HepG2 (cell line): ENCODE data around the gene SCRT2. TPM values are rescaled to one million over a fixed set of nuclear protein-coding genes. Genes with fewer than 3 reads are reported as not detected.
A peak's percentile ranks its signal among the peaks of the same experiment; 100 is the strongest.

Experiments used
- BRD4 ChIP-seq: sonication (generic); formaldehyde crosslinking; IDR thresholded peaks from 2 replicates; pipeline ENCODE4 v1.4.0; 2020; ENCODE audit warnings: missing genetic modification reagents
- CSRNP2 ChIP-seq: sonication (generic); formaldehyde crosslinking; conservative IDR thresholded peaks from 2 replicates; pipeline ENCODE4 v1.8.0; 2022; ENCODE audit warnings: low read depth, missing genetic modification reagents
- HOXA3 ChIP-seq: sonication (generic); formaldehyde crosslinking; IDR thresholded peaks from 2 replicates; pipeline ENCODE4 v1.5.0; 2020; ENCODE audit warnings: missing genetic modification reagents
- HOXD1 ChIP-seq: sonication (generic); formaldehyde crosslinking; IDR thresholded peaks from 2 replicates; pipeline ENCODE4 v1.5.0; 2020; ENCODE audit warnings: missing genetic modification reagents
- ISL2 ChIP-seq: sonication (generic); formaldehyde crosslinking; IDR thresholded peaks from 2 replicates; pipeline ENCODE4 v1.5.0; 2020; ENCODE audit warnings: missing genetic modification reagents
- KLF6 ChIP-seq: IDR thresholded peaks from 2 replicates; pipeline ENCODE4 v1.8.0; 2016; ENCODE audit warnings: missing biosample characterization, missing genetic modification reagents
- ZNF343 ChIP-seq: sonication (generic); formaldehyde crosslinking; IDR thresholded peaks from 2 replicates; pipeline ENCODE4 v1.4.0; 2020; ENCODE audit warnings: mild to moderate bottlenecking, missing genetic modification reagents
- ZNF468 ChIP-seq: sonication (generic); formaldehyde crosslinking; IDR thresholded peaks from 2 replicates; pipeline ENCODE4 v1.8.0; 2022; ENCODE audit warnings: mild to moderate bottlenecking, moderate library complexity, missing genetic modification reagents
- ZNF501 ChIP-seq: sonication (generic); formaldehyde crosslinking; IDR thresholded peaks from 2 replicates; pipeline ENCODE4 v1.5.1; 2020; ENCODE audit warnings: mild to moderate bottlenecking, moderate library complexity, missing genetic modification reagents
- ZNF850 ChIP-seq: sonication (generic); formaldehyde crosslinking; conservative IDR thresholded peaks from 2 replicates; pipeline ENCODE4 v1.9.0; 2021; ENCODE audit warnings: mild to moderate bottlenecking, missing genetic modification reagents
- polyA plus RNA-seq, 8 experiments: library from polyadenylated mRNA; depleted of rRNA in 3 of 8; stranded (reverse) in 7 of 8; unstranded in 1 of 8; fragments of >200 nt; fragmentation: Illumina TruSeq in 4 of 8; extraction: Trizol in 4 of 8; gene quantifications; 2 replicates each; pipeline versions ENCODE4 v1.2.1 to v1.2.3, GENCODE V29; 2011 to 2016; ENCODE audit warnings: low read depth in 4 of 8, missing spikeins in 1 of 8, mixed read lengths in 1 of 8; ENCODE audit not compliant: insufficient read depth in 1 of 8
- total RNA-seq, 5 experiments: library from RNA; depleted of rRNA; stranded (reverse); fragments of >200 nt; fragmentation: Illumina TruSeq; extraction: Trizol; gene quantifications; 2 replicates each; pipeline ENCODE4 v1.2.3, GENCODE V29; 2016; ENCODE audit warnings: low read depth in 1 of 5
- TF ChIP-seq, protein P1 (sequence below), 2 experiments: fragments of 450-650 bp in 1 of 2; sonication (generic) in 1 of 2; formaldehyde crosslinking in 1 of 2; IDR thresholded peaks; 2 replicates each; pipeline versions ENCODE4 v1.6.1 to v1.8.0; 2016 to 2022; ENCODE audit warnings: antibody characterized with exemption in 1 of 2, mild to moderate bottlenecking in 1 of 2, missing genetic modification reagents in 1 of 2
- TF ChIP-seq, protein P2 (sequence below): sonication (generic); formaldehyde crosslinking; IDR thresholded peaks from 2 replicates; pipeline ENCODE4 v1.4.0; 2020; ENCODE audit warnings: missing genetic modification reagents

Gene SCRT2
- total and polyA plus RNA-seq, 2 of the 13 experiments (the other 11 are each of a cell fraction or from before 2014, with no cell fraction given), result not detected

DNA sequence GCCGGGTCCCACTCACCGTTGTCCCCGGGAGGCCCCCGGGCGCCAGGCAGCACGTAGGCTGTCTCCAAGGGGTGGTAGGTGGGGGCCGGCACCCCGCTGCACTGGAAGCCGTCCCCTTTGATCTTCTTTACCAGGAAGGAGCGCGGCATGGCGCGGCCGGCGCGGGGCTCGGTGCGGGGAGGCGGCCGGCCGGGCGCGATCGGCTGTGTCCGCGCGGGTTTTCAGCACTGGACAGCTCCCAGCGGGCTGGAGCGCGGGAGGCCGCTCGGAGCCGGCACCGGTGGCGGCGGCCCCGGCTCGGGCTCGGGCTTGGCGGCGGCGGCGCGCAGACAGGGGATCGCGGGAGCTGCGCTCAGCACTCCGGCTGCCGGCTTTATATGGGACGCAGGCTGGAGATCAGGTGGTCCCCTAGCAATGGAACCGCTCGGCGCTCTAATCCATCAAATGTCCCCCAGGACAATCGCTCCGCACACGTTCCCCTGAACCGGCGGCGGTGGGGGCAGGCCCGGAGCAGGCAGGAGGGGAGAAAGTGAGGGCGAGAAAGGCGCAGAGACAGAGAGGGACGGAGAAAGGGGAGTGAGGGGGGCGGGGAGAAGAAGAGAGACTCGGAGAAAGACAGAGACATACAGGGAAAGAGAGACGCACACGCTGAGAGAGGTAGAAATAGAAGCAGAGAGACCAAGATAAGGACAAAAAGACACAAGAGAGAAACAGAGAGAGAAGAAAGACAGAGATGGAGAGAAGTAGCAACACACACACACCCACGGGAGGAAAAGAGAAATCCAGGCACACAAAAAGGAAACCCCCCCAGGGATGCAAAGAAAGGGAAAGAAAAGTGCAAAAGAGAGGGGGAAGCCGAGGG, at the start of gene SCRT2 (continued):
- TF ChIP-seq, protein P1, sequence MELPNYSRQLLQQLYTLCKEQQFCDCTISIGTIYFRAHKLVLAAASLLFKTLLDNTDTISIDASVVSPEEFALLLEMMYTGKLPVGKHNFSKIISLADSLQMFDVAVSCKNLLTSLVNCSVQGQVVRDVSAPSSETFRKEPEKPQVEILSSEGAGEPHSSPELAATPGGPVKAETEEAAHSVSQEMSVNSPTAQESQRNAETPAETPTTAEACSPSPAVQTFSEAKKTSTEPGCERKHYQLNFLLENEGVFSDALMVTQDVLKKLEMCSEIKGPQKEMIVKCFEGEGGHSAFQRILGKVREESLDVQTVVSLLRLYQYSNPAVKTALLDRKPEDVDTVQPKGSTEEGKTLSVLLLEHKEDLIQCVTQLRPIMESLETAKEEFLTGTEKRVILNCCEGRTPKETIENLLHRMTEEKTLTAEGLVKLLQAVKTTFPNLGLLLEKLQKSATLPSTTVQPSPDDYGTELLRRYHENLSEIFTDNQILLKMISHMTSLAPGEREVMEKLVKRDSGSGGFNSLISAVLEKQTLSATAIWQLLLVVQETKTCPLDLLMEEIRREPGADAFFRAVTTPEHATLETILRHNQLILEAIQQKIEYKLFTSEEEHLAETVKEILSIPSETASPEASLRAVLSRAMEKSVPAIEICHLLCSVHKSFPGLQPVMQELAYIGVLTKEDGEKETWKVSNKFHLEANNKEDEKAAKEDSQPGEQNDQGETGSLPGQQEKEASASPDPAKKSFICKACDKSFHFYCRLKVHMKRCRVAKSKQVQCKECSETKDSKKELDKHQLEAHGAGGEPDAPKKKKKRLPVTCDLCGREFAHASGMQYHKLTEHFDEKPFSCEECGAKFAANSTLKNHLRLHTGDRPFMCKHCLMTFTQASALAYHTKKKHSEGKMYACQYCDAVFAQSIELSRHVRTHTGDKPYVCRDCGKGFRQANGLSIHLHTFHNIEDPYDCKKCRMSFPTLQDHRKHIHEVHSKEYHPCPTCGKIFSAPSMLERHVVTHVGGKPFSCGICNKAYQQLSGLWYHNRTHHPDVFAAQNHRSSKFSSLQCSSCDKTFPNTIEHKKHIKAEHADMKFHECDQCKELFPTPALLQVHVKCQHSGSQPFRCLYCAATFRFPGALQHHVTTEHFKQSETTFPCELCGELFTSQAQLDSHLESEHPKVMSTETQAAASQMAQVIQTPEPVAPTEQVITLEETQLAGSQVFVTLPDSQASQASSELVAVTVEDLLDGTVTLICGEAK (IDR thresholded peaks at IDR 0.05), result no peak
- TF ChIP-seq, protein P1 (CRISPR knock-in tag; IDR thresholded peaks at IDR 0.05), result peak; percentile 64
- TF ChIP-seq ZNF343 (0 out of 2 replicates have a peak, but pooled peaks have one; percentile 66), CSRNP2 (CRISPR knock-in tag) (peak; percentile 90), BRD4 (CRISPR knock-in tag) (no peak), ZNF850 (0 out of 2 replicates have a peak, but pooled peaks have one; percentile 51), HOXD1 (CRISPR knock-in tag) (peak; percentile 95; the same call in 1 of the 2 replicates), HOXA3 (CRISPR knock-in tag) (peak; percentile 94), ZNF501 (CRISPR knock-in tag) (0 out of 2 replicates have a peak, but pooled peaks have one; percentile 24), ISL2 (CRISPR knock-in tag) (peak; percentile 82), KLF6 (CRISPR knock-in tag) (peak; percentile 99), ZNF468 (CRISPR knock-in tag) (peak; percentile 95)
- TF ChIP-seq, protein P2, sequence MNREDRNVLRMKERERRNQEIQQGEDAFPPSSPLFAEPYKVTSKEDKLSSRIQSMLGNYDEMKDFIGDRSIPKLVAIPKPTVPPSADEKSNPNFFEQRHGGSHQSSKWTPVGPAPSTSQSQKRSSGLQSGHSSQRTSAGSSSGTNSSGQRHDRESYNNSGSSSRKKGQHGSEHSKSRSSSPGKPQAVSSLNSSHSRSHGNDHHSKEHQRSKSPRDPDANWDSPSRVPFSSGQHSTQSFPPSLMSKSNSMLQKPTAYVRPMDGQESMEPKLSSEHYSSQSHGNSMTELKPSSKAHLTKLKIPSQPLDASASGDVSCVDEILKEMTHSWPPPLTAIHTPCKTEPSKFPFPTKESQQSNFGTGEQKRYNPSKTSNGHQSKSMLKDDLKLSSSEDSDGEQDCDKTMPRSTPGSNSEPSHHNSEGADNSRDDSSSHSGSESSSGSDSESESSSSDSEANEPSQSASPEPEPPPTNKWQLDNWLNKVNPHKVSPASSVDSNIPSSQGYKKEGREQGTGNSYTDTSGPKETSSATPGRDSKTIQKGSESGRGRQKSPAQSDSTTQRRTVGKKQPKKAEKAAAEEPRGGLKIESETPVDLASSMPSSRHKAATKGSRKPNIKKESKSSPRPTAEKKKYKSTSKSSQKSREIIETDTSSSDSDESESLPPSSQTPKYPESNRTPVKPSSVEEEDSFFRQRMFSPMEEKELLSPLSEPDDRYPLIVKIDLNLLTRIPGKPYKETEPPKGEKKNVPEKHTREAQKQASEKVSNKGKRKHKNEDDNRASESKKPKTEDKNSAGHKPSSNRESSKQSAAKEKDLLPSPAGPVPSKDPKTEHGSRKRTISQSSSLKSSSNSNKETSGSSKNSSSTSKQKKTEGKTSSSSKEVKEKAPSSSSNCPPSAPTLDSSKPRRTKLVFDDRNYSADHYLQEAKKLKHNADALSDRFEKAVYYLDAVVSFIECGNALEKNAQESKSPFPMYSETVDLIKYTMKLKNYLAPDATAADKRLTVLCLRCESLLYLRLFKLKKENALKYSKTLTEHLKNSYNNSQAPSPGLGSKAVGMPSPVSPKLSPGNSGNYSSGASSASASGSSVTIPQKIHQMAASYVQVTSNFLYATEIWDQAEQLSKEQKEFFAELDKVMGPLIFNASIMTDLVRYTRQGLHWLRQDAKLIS (CRISPR knock-in tag), result no peak
